PFSK-1 (cell line): ENCODE measurements around the gene CHD5.

Source experiments
- FOXP2 ChIP-seq: optimal IDR thresholded peaks from 2 replicates; pipeline ENCODE3; 2011; ENCODE audit warnings: borderline replicate concordance, control low read depth, inconsistent platforms; ENCODE audit not compliant: insufficient read depth; ENCODE audit errors: extremely low read length, extremely low read depth
- POLR2AphosphoS5 ChIP-seq: IDR thresholded peaks from 2 replicates; pipeline ENCODE4 v1.6.1; 2012; ENCODE audit warnings: low read depth, mild to moderate bottlenecking, control low read depth, low read length, moderate library complexity
- SIN3A ChIP-seq: IDR thresholded peaks from 2 replicates; pipeline ENCODE4 v1.6.1; 2012; ENCODE audit warnings: mild to moderate bottlenecking, low read length, moderate library complexity, borderline replicate concordance; ENCODE audit not compliant: insufficient read depth
- TAF1 ChIP-seq: IDR thresholded peaks from 2 replicates; pipeline ENCODE4 v1.6.1; 2012; ENCODE audit warnings: low read length, control low read depth, borderline replicate concordance; ENCODE audit not compliant: insufficient read depth
- TF ChIP-seq, protein P1 (sequence below), 2 experiments: IDR thresholded peaks; 2 replicates each; pipeline versions ENCODE4 v1.6.1 to v1.8.0; 2011 to 2012; ENCODE audit warnings: low read depth in 2 of 2, low read length in 2 of 2, control low read depth in 1 of 2, inconsistent platforms in 1 of 2, mild to moderate bottlenecking in 1 of 2, moderate library complexity in 1 of 2; ENCODE audit not compliant: insufficient read depth in 1 of 2

The CHD5 gene

DNA sequence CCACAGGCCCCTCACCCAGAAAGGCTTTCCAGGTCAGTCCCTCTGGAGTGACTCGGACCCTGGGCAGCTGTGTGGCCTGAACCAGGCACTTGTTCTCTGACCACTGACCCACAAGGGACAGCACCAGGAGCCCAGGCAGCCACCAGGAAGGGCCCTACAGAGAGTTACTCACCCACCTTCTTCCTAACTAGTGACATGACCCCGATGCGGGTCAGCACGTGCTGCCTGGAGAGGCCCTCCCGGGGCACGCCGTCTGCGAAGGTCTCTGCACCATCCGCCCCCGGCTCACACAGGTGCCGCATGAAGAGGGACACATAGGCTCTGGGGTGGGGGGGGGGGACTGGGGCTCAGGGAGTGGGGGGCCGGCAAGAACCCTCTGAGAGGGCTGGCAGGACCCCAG is 55.8 kb downstream of the CHD5 start:
- TF ChIP-seq TAF1 = no peak
- TF ChIP-seq, protein P1, sequence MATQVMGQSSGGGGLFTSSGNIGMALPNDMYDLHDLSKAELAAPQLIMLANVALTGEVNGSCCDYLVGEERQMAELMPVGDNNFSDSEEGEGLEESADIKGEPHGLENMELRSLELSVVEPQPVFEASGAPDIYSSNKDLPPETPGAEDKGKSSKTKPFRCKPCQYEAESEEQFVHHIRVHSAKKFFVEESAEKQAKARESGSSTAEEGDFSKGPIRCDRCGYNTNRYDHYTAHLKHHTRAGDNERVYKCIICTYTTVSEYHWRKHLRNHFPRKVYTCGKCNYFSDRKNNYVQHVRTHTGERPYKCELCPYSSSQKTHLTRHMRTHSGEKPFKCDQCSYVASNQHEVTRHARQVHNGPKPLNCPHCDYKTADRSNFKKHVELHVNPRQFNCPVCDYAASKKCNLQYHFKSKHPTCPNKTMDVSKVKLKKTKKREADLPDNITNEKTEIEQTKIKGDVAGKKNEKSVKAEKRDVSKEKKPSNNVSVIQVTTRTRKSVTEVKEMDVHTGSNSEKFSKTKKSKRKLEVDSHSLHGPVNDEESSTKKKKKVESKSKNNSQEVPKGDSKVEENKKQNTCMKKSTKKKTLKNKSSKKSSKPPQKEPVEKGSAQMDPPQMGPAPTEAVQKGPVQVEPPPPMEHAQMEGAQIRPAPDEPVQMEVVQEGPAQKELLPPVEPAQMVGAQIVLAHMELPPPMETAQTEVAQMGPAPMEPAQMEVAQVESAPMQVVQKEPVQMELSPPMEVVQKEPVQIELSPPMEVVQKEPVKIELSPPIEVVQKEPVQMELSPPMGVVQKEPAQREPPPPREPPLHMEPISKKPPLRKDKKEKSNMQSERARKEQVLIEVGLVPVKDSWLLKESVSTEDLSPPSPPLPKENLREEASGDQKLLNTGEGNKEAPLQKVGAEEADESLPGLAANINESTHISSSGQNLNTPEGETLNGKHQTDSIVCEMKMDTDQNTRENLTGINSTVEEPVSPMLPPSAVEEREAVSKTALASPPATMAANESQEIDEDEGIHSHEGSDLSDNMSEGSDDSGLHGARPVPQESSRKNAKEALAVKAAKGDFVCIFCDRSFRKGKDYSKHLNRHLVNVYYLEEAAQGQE (IDR thresholded peaks at IDR 0.05; ENCODE audit: insufficient read depth in 1 of 2, low read depth in 2 of 2, low read length in 2 of 2) = no peak
- TF ChIP-seq FOXP2 = no peak
- TF ChIP-seq SIN3A = no peak
- TF ChIP-seq POLR2AphosphoS5 = no peak

DNA sequence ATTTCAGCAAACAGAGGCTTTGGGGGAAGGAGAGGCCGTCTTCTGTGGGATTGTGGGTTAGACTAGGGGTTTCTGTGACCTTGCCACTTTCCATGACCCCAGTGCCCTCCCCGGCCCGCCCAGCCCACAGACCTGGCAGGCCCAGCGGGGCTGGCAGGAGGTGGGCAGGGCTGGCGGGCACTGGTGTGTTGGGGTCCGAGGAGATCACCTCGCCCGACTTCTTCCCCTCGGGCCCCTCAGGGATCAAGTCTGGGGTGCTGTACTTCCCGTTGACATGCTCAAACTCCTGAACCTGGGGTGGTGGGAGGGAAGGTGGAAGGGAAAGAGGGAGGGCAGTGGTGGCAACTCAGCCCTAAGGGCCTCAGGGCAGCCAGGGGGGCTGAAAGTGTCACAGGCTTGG is 56.3 kb downstream of the CHD5 start:
- TF ChIP-seq, protein P1 (IDR thresholded peaks at IDR 0.05; ENCODE audit: insufficient read depth in 1 of 2, low read depth in 2 of 2, low read length in 2 of 2) = no peak
- TF ChIP-seq SIN3A = no peak
- no peak for TF ChIP-seq FOXP2
- TF ChIP-seq POLR2AphosphoS5 = no peak
- TF ChIP-seq TAF1 = no peak

DNA sequence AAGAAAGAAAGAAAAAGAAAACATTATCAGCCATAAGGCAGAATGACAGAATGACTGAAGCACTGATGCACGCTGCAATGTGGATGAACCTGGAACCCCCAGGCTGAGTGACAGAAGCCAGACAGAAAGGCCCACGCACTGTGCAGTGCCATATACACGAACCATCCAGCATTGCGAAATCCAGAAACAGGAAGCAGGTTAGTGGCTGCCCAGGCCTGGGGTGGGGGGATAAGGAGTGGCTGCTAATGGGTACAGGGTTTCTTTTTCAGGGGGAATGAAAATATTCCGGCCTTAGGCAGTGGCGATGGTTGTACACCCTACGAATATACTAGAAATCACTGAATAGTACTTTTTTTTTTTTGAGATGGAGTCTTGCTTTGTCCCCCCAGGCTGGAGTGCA is 57.0 kb downstream of the CHD5 start:
- TF ChIP-seq TAF1 (no peak), FOXP2 (no peak)

DNA sequence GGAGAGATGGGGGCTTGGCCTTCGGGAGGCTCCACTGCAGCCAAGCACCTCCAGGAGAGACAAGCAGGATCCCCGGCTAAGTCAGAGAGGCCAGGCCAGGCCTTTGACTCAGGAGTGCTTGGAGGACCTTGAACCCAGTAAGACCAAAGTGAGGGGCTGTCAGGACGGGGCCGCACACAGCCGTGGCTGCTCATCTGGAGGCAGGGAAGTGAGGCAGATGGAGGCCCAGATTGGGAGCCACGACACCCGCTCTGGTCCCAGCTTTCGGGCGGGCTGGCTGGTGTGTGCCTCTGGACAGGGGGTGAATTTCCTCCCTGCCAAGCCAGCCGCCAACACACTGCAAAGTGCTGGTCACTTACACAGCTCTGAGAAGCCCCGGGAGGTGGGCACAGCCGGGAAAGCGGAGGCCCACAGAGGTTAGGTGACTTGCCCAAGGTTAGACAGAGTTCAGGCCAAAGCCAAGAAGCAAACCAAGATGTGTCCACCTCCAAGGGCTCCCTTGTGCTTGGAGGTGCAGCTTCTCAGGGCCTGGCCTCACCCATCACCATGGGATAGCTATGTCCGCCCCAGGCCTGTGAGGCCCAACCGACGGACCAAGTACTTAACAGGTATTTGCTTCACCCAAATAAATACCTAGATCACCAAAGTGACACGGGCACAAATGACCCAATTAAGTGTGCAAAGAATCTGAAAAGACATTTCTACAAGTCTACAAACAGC is 58.3 kb downstream of the CHD5 start:
- TF ChIP-seq SIN3A (no peak), FOXP2 (no peak), POLR2AphosphoS5 (no peak), TAF1 (no peak)
- TF ChIP-seq, protein P1 (IDR thresholded peaks at IDR 0.05; ENCODE audit: insufficient read depth in 1 of 2, low read depth in 2 of 2, low read length in 2 of 2) = no peak

DNA sequence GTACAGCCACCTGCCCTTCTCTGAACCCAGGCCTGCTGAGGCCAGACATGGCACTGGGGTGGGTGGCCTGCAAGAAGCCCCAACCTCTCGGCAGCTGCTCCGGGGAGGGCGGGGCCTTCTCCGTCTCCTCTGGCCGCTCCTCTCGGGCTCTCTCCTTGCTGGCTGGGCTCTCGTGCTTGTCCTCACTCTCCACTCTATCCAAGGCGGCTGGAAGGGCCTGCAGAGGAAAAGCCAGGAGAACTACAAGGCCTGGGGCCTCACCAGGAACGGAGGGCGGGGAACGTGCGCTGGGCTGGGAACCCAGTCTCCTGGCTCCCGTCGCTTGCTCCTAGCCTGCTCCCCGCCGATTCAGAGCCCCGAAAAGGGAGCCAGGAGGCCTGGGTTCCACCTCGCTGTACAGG is 59.1 kb downstream of the CHD5 start:
- TF ChIP-seq, protein P1 (IDR thresholded peaks at IDR 0.05; ENCODE audit: insufficient read depth in 1 of 2, low read depth in 2 of 2, low read length in 2 of 2) = no peak
- TF ChIP-seq POLR2AphosphoS5 (no peak), SIN3A (no peak), TAF1 (no peak), FOXP2 (no peak)
